Measurements from ENCODE around the gene ADCK2.

DNA sequence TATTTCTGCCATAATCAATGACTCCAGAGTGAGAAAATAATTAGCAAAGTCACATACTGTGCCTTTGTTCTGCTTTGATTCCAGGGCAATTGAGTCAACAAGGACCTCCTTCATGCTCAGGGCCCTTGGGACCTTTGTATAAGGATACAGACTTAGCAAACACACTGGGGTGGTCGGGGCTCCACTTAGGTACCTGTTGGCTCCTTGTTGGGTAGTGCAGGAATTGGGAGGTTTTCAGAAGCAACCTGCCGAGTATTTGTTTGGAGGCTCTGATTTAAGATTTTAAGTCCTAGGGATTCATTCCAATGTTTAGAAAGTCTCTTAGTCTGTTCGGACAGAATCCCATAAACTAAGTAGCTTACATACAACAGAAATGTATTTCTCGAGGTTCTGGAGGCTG, 3.0 kb downstream of the ADCK2 start:
- TF ChIP-seq, protein P1, sequence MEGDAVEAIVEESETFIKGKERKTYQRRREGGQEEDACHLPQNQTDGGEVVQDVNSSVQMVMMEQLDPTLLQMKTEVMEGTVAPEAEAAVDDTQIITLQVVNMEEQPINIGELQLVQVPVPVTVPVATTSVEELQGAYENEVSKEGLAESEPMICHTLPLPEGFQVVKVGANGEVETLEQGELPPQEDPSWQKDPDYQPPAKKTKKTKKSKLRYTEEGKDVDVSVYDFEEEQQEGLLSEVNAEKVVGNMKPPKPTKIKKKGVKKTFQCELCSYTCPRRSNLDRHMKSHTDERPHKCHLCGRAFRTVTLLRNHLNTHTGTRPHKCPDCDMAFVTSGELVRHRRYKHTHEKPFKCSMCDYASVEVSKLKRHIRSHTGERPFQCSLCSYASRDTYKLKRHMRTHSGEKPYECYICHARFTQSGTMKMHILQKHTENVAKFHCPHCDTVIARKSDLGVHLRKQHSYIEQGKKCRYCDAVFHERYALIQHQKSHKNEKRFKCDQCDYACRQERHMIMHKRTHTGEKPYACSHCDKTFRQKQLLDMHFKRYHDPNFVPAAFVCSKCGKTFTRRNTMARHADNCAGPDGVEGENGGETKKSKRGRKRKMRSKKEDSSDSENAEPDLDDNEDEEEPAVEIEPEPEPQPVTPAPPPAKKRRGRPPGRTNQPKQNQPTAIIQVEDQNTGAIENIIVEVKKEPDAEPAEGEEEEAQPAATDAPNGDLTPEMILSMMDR (IDR thresholded peaks at IDR 0.05), result no peak
- TF ChIP-seq EZH2 (IDR thresholded peaks at IDR 0.05) (no peak), EZH2phosphoT487 (IDR thresholded peaks at IDR 0.05) (no peak)

All from neural progenitor cell (in vitro differentiated cells).